ENCODE results near the gene IP6K1. TPM values are rescaled to one million over a fixed set of nuclear protein-coding genes. Genes with fewer than 3 reads are reported as not detected.

The IP6K1 gene
- total RNA-seq, 1 experiment from 2014 or later: 22.3 TPM

DNA sequence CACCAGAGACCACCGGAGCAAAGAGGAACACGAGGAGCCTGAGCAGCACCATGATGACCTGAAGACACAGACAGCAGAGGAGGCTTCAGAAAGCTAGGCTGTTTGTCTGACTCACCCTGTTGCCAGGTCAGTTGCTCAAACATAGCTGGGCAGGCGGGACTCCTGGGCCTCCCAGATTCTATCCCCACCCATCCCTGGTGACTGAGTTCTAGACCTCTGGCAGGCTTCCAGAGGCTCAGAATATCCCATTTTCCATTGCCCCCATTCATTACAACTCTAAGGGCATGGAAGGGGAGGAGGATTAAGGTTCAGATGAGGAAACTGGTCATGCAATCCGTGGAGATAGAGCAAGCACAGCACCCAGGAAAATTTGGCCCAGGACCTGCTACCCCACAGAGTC lies 13.4 kb upstream of the IP6K1 start, which contains the start of gene CDHR4:
TSS of gene CDHR4 (minus strand) at position 113 of the 400 bp plus-strand sequence. CDS start at position 52, 61 bp downstream.
- Histone ChIP-seq H3K4me1 (ENCODE audit: low read length) (peaks cover 22% of the 10 kb centered on the region), H3K4me2 (ENCODE audit: low read depth, low read length, poor library complexity, severe bottlenecking) (no peak within 1 kb of the TSS), H3K4me3 (ENCODE audit: low read length) (no peak within 1 kb of the TSS), H4K20me1 (ENCODE audit: insufficient read depth, low read depth, low read length) (no peaks in the 10 kb centered on the region), H3K27ac (ENCODE audit: low read length) (no peak within 1 kb of the TSS), H3K36me3 (ENCODE audit: insufficient read depth, low read length) (no peaks in the 10 kb centered on the region), H3K27me3 (ENCODE audit: low read length) (no peaks in the 10 kb centered on the region), H3K9me3 (ENCODE audit: low read length) (no peaks in the 10 kb centered on the region), H3K9ac (ENCODE audit: low read length) (no peak within 1 kb of the TSS), H3K9me2 (replicated peaks; ENCODE audit: insufficient read depth, low read length) (no peaks in the 10 kb centered on the region), H3K79me2 (ENCODE audit: low read length) (no peaks in the 10 kb centered on the region), H2AFZ (ENCODE audit: low read length) (no peak within 1 kb of the TSS)
- no peak for DNase-seq

- no peaks in the 10 kb centered on the region for H3K9me3 ChIP-seq (ENCODE audit: low read length)
- H3K27ac ChIP-seq (ENCODE audit: low read length): no peak overlapping the region
- DNase-seq: no peak
- no peaks in the 10 kb centered on the region for H3K9me2 ChIP-seq (replicated peaks; ENCODE audit: insufficient read depth, low read length)
- no peaks in the 10 kb centered on the region for H4K20me1 ChIP-seq (ENCODE audit: insufficient read depth, low read depth, low read length)
- H3K4me3 ChIP-seq (ENCODE audit: low read length): no peak overlapping the region
- H3K36me3 ChIP-seq (ENCODE audit: insufficient read depth, low read length): no peaks in the 10 kb centered on the region
- H3K9ac ChIP-seq (ENCODE audit: low read length): no peak overlapping the region
- no peak overlapping the region for H3K4me2 ChIP-seq (ENCODE audit: low read depth, low read length, poor library complexity, severe bottlenecking)
- no peaks in the 10 kb centered on the region for H3K79me2 ChIP-seq (ENCODE audit: low read length)
- H3K27me3 ChIP-seq (ENCODE audit: low read length): no peaks in the 10 kb centered on the region
- no peak overlapping the region for H2AFZ ChIP-seq (ENCODE audit: low read length)
- H3K4me1 ChIP-seq (ENCODE audit: low read length): peaks cover 15% of the 10 kb centered on the region
Measured at GRCh38 chr3:49799105-49799504, 12.8 kb upstream of the IP6K1 start.

DNA sequence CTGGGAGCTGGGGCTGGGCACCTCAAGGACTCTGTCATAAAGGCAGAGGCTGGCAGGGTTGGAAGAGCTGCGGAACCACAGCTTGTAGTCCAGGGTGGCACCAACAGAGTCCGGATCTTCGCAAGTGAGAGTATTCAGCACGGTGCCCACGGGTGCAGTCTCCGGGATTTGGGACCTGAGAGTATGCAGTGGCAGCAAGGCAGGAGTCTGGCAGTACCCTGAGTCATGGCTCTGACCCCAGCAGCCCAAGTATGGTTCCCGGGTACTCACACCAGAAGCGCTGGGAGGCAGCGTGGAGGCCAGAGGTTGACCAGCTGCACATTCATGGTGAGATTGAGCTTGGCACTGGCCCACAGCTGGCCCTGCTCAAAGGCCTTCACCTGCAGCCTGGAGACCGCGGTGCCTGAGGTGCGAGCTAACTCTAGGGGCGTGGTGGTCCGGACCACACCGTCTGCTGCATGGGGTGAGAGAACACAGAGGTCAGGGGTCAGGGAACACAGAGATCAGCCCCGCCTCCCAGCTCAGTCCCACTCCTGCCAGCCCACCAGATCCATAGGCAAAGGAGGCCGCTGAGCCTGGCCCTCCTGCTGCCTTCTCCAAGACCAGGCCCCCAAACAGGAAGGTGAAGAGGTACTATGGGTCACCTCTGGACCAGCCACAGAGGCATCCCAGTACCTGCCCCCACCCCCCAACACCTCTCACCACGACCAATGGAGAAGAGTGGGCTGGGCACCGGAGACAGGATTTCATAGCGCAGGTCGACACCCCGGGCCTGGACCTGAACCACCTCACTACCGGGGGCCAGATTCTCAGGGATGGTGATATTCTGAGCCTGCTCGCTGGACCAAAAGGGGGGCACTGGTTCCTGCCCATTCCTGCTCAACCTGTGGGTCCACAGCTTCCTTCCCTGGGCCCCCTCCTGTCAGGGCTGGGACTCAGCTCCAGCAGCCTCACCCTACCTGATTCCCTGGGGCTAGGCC lies 8.9 kb upstream of the IP6K1 start:
- Histone ChIP-seq H2AFZ (ENCODE audit: low read length) (no peak overlapping the region), H3K9ac (ENCODE audit: low read length) (no peak overlapping the region), H3K27me3 (ENCODE audit: low read length) (no peaks in the 10 kb centered on the region), H3K9me3 (ENCODE audit: low read length) (no peaks in the 10 kb centered on the region), H3K9me2 (replicated peaks; ENCODE audit: insufficient read depth, low read length) (no peaks in the 10 kb centered on the region), H3K79me2 (ENCODE audit: low read length) (no peaks in the 10 kb centered on the region), H3K4me2 (ENCODE audit: low read depth, low read length, poor library complexity, severe bottlenecking) (no peak overlapping the region), H3K27ac (ENCODE audit: low read length) (no peak overlapping the region), H3K36me3 (ENCODE audit: insufficient read depth, low read length) (no peaks in the 10 kb centered on the region), H3K4me3 (ENCODE audit: low read length) (no peak overlapping the region), H4K20me1 (ENCODE audit: insufficient read depth, low read depth, low read length) (no peaks in the 10 kb centered on the region), H3K4me1 (ENCODE audit: low read length) (peaks cover 4% of the 10 kb centered on the region; the same call in 1 of the 2 replicates)
- DNase-seq: no peak

DNA sequence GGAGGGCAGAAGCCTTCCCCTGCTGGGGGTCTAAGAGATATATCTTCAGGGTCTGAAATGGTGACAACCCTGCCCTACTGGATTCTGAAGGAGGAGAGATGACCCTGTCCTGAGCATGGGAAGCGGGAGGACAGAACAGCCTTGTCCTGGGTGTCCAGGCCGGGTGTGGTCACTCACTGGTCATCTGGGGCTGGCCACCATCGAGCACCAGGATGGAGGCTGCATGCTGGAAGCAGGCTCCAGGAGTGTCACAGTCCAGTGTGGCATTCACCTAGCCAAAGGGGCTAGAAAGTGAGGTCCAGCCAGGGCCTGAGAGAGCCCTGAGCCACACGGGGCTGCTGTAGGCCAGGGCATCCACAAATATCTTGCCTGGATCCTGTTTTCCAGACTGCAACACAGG lies 8.1 kb upstream of the IP6K1 start:
- H3K4me2 ChIP-seq (ENCODE audit: low read depth, low read length, poor library complexity, severe bottlenecking): no peak overlapping the region
- H3K9me2 ChIP-seq (replicated peaks; ENCODE audit: insufficient read depth, low read length): no peaks in the 10 kb centered on the region
- H3K4me3 ChIP-seq (ENCODE audit: low read length): no peak overlapping the region
- H3K36me3 ChIP-seq (ENCODE audit: insufficient read depth, low read length): no peaks in the 10 kb centered on the region
- H3K79me2 ChIP-seq (ENCODE audit: low read length): no peaks in the 10 kb centered on the region
- H3K9me3 ChIP-seq (ENCODE audit: low read length): no peaks in the 10 kb centered on the region
- H4K20me1 ChIP-seq (ENCODE audit: insufficient read depth, low read depth, low read length): no peaks in the 10 kb centered on the region
- H3K27ac ChIP-seq (ENCODE audit: low read length): no peak overlapping the region
- peaks cover 12% of the 10 kb centered on the region for H3K4me1 ChIP-seq (ENCODE audit: low read length)
- no peak for DNase-seq
- no peaks in the 10 kb centered on the region for H3K27me3 ChIP-seq (ENCODE audit: low read length)
- H3K9ac ChIP-seq (ENCODE audit: low read length): no peak overlapping the region
- no peak overlapping the region for H2AFZ ChIP-seq (ENCODE audit: low read length)

DNA sequence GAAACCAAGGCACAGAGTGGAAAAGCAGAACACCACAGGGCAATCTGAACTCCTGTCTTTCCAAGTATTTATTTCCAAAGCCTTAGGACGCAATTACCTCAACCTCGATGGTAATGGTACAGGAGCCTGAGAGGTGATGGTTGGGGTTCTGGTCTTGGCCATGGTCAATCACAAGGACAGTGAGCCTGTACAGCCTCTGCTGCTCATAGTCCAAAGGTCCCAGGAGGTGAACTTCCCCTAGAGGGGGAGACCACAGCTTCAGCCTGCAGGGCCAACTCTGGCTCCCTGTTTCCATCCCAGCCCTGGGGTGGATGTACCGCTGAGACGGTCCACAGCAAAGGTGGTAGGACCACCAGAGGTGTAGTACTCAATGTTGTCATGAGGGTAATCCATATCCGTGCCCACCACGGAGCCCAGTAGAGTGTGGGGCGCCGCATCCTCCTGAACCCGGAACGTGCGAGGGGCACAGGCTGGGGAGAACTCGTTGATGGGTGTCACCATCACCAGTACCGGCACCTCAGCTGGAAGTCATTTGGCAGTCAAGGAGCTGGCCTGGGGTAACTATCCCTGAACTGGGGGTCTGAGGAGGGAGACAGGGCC lies 7.2 kb upstream of the IP6K1 start:
- H3K4me2 ChIP-seq (ENCODE audit: low read depth, low read length, poor library complexity, severe bottlenecking): no peak overlapping the region
- no peak overlapping the region for H3K27ac ChIP-seq (ENCODE audit: low read length)
- peaks cover 14% of the 10 kb centered on the region for H3K4me1 ChIP-seq (ENCODE audit: low read length)
- no peak overlapping the region for H3K9ac ChIP-seq (ENCODE audit: low read length)
- no peaks in the 10 kb centered on the region for H3K79me2 ChIP-seq (ENCODE audit: low read length)
- no peaks in the 10 kb centered on the region for H3K9me3 ChIP-seq (ENCODE audit: low read length)
- no peaks in the 10 kb centered on the region for H3K27me3 ChIP-seq (ENCODE audit: low read length)
- no peaks in the 10 kb centered on the region for H4K20me1 ChIP-seq (ENCODE audit: insufficient read depth, low read depth, low read length)
- no peak for DNase-seq
- no peaks in the 10 kb centered on the region for H3K9me2 ChIP-seq (replicated peaks; ENCODE audit: insufficient read depth, low read length)
- no peaks in the 10 kb centered on the region for H3K36me3 ChIP-seq (ENCODE audit: insufficient read depth, low read length)
- no peak overlapping the region for H3K4me3 ChIP-seq (ENCODE audit: low read length)
- no peak overlapping the region for H2AFZ ChIP-seq (ENCODE audit: low read length)

GRCh38 chr3:49792371-49793150 lies 6.2 kb upstream of the IP6K1 start:
- Histone ChIP-seq H2AFZ (ENCODE audit: low read length) (no peak overlapping the region), H3K36me3 (ENCODE audit: insufficient read depth, low read length) (no peaks in the 10 kb centered on the region), H3K4me3 (ENCODE audit: low read length) (no peak overlapping the region), H4K20me1 (ENCODE audit: insufficient read depth, low read depth, low read length) (no peaks in the 10 kb centered on the region), H3K9me3 (ENCODE audit: low read length) (no peaks in the 10 kb centered on the region), H3K4me2 (ENCODE audit: low read depth, low read length, poor library complexity, severe bottlenecking) (no peak overlapping the region), H3K9me2 (replicated peaks; ENCODE audit: insufficient read depth, low read length) (no peaks in the 10 kb centered on the region), H3K4me1 (ENCODE audit: low read length) (peaks cover 14% of the 10 kb centered on the region), H3K9ac (ENCODE audit: low read length) (no peak overlapping the region), H3K79me2 (ENCODE audit: low read length) (no peaks in the 10 kb centered on the region), H3K27me3 (ENCODE audit: low read length) (no peaks in the 10 kb centered on the region), H3K27ac (ENCODE audit: low read length) (no peak overlapping the region)
- DNase-seq: no peak

GRCh38 chr3:49791571-49791970 lies 5.2 kb upstream of the IP6K1 start:
- Histone ChIP-seq H3K4me1 (ENCODE audit: low read length) (peaks cover 22% of the 10 kb centered on the region), H3K4me3 (ENCODE audit: low read length) (no peak overlapping the region), H3K9ac (ENCODE audit: low read length) (no peak overlapping the region), H3K9me3 (ENCODE audit: low read length) (no peaks in the 10 kb centered on the region), H3K27ac (ENCODE audit: low read length) (no peak overlapping the region), H3K27me3 (ENCODE audit: low read length) (no peaks in the 10 kb centered on the region), H3K79me2 (ENCODE audit: low read length) (no peaks in the 10 kb centered on the region), H3K36me3 (ENCODE audit: insufficient read depth, low read length) (no peaks in the 10 kb centered on the region), H3K9me2 (replicated peaks; ENCODE audit: insufficient read depth, low read length) (no peaks in the 10 kb centered on the region), H3K4me2 (ENCODE audit: low read depth, low read length, poor library complexity, severe bottlenecking) (no peak overlapping the region), H2AFZ (ENCODE audit: low read length) (no peak overlapping the region), H4K20me1 (ENCODE audit: insufficient read depth, low read depth, low read length) (no peaks in the 10 kb centered on the region)
- DNase-seq: no peak
